Kidney epithelial cell (primary cell): ENCODE data around the gene TMEM30B. TPM values are rescaled to one million over a fixed set of nuclear protein-coding genes. Genes with fewer than 3 reads are reported as not detected.

Source experiments
- DNase-seq: peaks from one replicate; pipeline ENCODE4 v3.0.0-alpha.2; 2010; ENCODE audit warnings: low read depth
- H3K27me3 ChIP-seq: 2 replicates; pipeline ENCODE4 v1.6.0; 2011; ENCODE audit warnings: low read length; ENCODE audit not compliant: control insufficient read depth, insufficient read depth
- H3K36me3 ChIP-seq: 2 replicates; pipeline ENCODE4 v1.5.1; 2011; ENCODE audit warnings: low read length; ENCODE audit not compliant: control insufficient read depth, insufficient read depth
- H3K4me3 ChIP-seq: 2 replicates; pipeline ENCODE4 v1.5.1; 2011; ENCODE audit warnings: low read depth, mild to moderate bottlenecking, control low read depth, low read length
- CTCF ChIP-seq: IDR thresholded peaks from 2 replicates; pipeline ENCODE4 v1.5.1; 2011; ENCODE audit warnings: mild to moderate bottlenecking, moderate library complexity, low read length, control low read depth, inconsistent platforms; ENCODE audit not compliant: insufficient read depth, poor library complexity, severe bottlenecking
- total RNA-seq: library from RNA; depleted of rRNA; stranded (reverse); fragments of >200 nt; gene quantifications from 2 replicates; pipeline ENCODE4 v1.2.3, GENCODE V29; 2015

TMEM30B gene
- total RNA-seq, 1 donor from 2014 or later: 11.3 TPM

GRCh38 chr14:61268812-61269211 is 12.3 kb downstream of the TMEM30B start:
- H3K4me3 ChIP-seq: no peak overlapping the region
- TF ChIP-seq CTCF: no peak
- no peaks in the 10 kb centered on the region for H3K36me3 ChIP-seq
- DNase-seq: no peak
- peaks cover 2% of the 10 kb centered on the region for H3K27me3 ChIP-seq

- Histone ChIP-seq H3K27me3 (peaks cover 2% of the 10 kb centered on the region), H3K36me3 (no peaks in the 10 kb centered on the region), H3K4me3 (no peak overlapping the region)
- DNase-seq: no peak
- TF ChIP-seq CTCF: no peak
Measured at GRCh38 chr14:61266891-61267740, 14.0 kb downstream of the TMEM30B start.

- peaks cover 2% of the 10 kb centered on the region for H3K27me3 ChIP-seq
- no peaks in the 10 kb centered on the region for H3K36me3 ChIP-seq
- TF ChIP-seq CTCF: no peak
- H3K4me3 ChIP-seq: no peak overlapping the region
- no peak for DNase-seq
Measured at GRCh38 chr14:61266436-61266835, 14.7 kb downstream of the TMEM30B start.

- H3K4me3 ChIP-seq: no peak overlapping the region
- TF ChIP-seq CTCF: no peak
- no peak for DNase-seq
Measured at GRCh38 chr14:61264651-61265050, 16.5 kb downstream of the TMEM30B start.

GRCh38 chr14:61264010-61264571 is 17.0 kb downstream of the TMEM30B start:
- Histone ChIP-seq H3K36me3 (no peaks in the 10 kb centered on the region), H3K27me3 (peaks cover 2% of the 10 kb centered on the region), H3K4me3 (no peak overlapping the region)
- DNase-seq: no peak
- TF ChIP-seq CTCF: no peak

More at GRCh38 chr14:61264651-61265050, 16.5 kb downstream of the TMEM30B start:
- H3K27me3 ChIP-seq: peaks cover 2% of the 10 kb centered on the region
- H3K36me3 ChIP-seq: no peaks in the 10 kb centered on the region

- no peak for DNase-seq
- Histone ChIP-seq H3K36me3 (no peaks in the 10 kb centered on the region), H3K4me3 (no peak overlapping the region), H3K27me3 (peaks cover 2% of the 10 kb centered on the region)
- TF ChIP-seq CTCF: no peak
Measured at GRCh38 chr14:61262082-61262481, 19.1 kb downstream of the TMEM30B start.
